HG03354 (cell line): ENCODE results near the gene MUC5AC.
"Not testable (repeated sequence)": the region's sequence is repeated elsewhere in the genome, so short reads cannot be mapped to it uniquely, and the experiment has no call there.

Experiments
- ATAC-seq: cut with Tn5 transposase; IDR thresholded peaks from one replicate; pipeline ENCODE4 v1.9.1; 2021; ENCODE audit warnings: mild to moderate bottlenecking; ENCODE audit not compliant: unreplicated experiment, poor library complexity, severe bottlenecking

MUC5AC gene

GRCh38 chr11:1159488-1160220 is 1.9 kb downstream of the MUC5AC start:
- not testable (repeated sequence) for ATAC-seq

- ATAC-seq: no peak
These were observed 2.7 kb downstream of the MUC5AC start for GRCh38 chr11:1160231-1161101.

- ATAC-seq: no peak
These were observed 3.8 kb downstream of the MUC5AC start for GRCh38 chr11:1161410-1162137.

- ATAC-seq: no peak
These were observed 4.4 kb downstream of the MUC5AC start for GRCh38 chr11:1162138-1162475.

GRCh38 chr11:1162491-1163311 is 4.9 kb downstream of the MUC5AC start:
- ATAC-seq: no peak

- no peak for ATAC-seq
These were observed 5.7 kb downstream of the MUC5AC start for GRCh38 chr11:1163321-1163910.

GRCh38 chr11:1163911-1164735 is 6.4 kb downstream of the MUC5AC start:
- ATAC-seq: no peak

- not testable (repeated sequence) for ATAC-seq
These were observed 7.1 kb downstream of the MUC5AC start for GRCh38 chr11:1164779-1165255.

- ATAC-seq: no peak
These were observed 7.7 kb downstream of the MUC5AC start for GRCh38 chr11:1165256-1166041.

GRCh38 chr11:1167256-1167655 is 9.5 kb downstream of the MUC5AC start:
- no peak for ATAC-seq

- no peak for ATAC-seq
These were observed 10.0 kb downstream of the MUC5AC start for GRCh38 chr11:1167751-1168231.

GRCh38 chr11:1168256-1168655 is 10.5 kb downstream of the MUC5AC start:
- no peak for ATAC-seq

GRCh38 chr11:1168721-1169161 is 11.0 kb downstream of the MUC5AC start:
- ATAC-seq: no peak

GRCh38 chr11:1171223-1171984 is 13.7 kb downstream of the MUC5AC start:
- no peak for ATAC-seq

GRCh38 chr11:1171985-1172728 is 14.4 kb downstream of the MUC5AC start:
- no peak for ATAC-seq

- no peak for ATAC-seq
These were observed 15.0 kb downstream of the MUC5AC start for GRCh38 chr11:1172729-1173117.
